ENCODE results near the gene SAA4. TPM values are rescaled to one million over a fixed set of nuclear protein-coding genes. Genes with fewer than 3 reads are reported as not detected.
"Not testable (repeated sequence)": the region's sequence is repeated elsewhere in the genome, so short reads cannot be mapped to it uniquely, and the experiment has no call there.

SAA4 gene
- polyA plus RNA-seq, 2 of the 4 experiments (the other 2 are of a cell fraction) = not detected

DNA sequence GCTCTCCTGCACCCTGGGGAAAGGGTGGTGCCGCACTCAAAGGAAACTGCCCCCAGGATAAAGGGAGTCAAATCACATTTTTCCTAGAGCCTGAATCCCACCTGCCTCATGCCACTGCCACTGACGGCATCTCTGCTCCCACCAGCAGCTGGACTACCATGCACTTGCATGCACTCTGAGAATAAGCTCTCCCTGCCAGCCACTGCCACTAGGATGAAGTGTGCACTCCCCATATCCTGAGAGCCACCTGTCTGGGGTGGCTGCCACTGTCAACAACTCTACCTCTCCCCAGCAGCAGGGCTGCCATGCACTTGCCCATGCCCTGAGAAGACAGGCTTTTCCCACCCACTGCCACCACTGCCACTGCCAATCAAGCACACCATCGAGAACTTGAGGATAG, 32.4 kb downstream of the SAA4 start:
- POLR2A ChIA-PET = no interaction called here
- H3K4me2 ChIP-seq = no peak overlapping the region
- H3K9me3 ChIP-seq = no peaks in the 10 kb centered on the region
- no peak overlapping the region for H3K4me3 ChIP-seq
- peak; percentile 21 to 31; a peak in 1 of 6 replicates for ATAC-seq
- no peak for FAIRE-seq
- DNase-seq (ENCODE audit: low read depth in 1 of 2, low spot score in 1 of 2) = no peak
- TF ChIP-seq BCL3 (IDR thresholded peaks at IDR 0.05) = no peak
- TF ChIP-seq RFX5 (IDR thresholded peaks at IDR 0.05) = no peak
- no peak for TF ChIP-seq MAFK (IDR thresholded peaks at IDR 0.05; ENCODE audit: partially characterized antibody)
- WGBS (ENCODE audit: missing lambda C conversion rate) = 66% methylated on average over 3 of the region's 3 CpGs
- CTCF ChIA-PET = interaction anchor here (0.6 to 2.0 kb wide), 15 partner anchors 8 to 473 kb away, joined by 3 to 8 read pairs (median 4); no protein-coding TSS in a partner anchor
- H3K27ac ChIP-seq = no peak overlapping the region
- no peaks in the 10 kb centered on the region for H3K4me1 ChIP-seq

GRCh38 chr11:18203723-18204122, 32.9 kb downstream of the SAA4 start:
- Histone ChIP-seq H3K4me1 (no peaks in the 10 kb centered on the region), H3K27ac (no peak overlapping the region), H3K4me3 (no peak overlapping the region), H3K4me2 (no peak overlapping the region; the same call in 2 of the 3 replicates), H3K9me3 (no peaks in the 10 kb centered on the region)
- ATAC-seq = peak; percentile 79 to 97
- TF ChIP-seq SMC3 (IDR thresholded peaks at IDR 0.05) (0 out of 3 replicates have a peak, but pooled peaks have one; percentile 23), RCOR1 (IDR thresholded peaks at IDR 0.05; ENCODE audit: low read depth, low read length) (no peak), EHMT2 (IDR thresholded peaks at IDR 0.05; ENCODE audit: low read depth) (no peak), RAD21 (conservative IDR thresholded peaks at IDR 0.05 in 1 of 2, IDR thresholded peaks at IDR 0.05 in 1 of 2) (peak; percentile 34 to 67; a peak in 2 of 5 replicates)
- TF ChIP-seq, protein P1, sequence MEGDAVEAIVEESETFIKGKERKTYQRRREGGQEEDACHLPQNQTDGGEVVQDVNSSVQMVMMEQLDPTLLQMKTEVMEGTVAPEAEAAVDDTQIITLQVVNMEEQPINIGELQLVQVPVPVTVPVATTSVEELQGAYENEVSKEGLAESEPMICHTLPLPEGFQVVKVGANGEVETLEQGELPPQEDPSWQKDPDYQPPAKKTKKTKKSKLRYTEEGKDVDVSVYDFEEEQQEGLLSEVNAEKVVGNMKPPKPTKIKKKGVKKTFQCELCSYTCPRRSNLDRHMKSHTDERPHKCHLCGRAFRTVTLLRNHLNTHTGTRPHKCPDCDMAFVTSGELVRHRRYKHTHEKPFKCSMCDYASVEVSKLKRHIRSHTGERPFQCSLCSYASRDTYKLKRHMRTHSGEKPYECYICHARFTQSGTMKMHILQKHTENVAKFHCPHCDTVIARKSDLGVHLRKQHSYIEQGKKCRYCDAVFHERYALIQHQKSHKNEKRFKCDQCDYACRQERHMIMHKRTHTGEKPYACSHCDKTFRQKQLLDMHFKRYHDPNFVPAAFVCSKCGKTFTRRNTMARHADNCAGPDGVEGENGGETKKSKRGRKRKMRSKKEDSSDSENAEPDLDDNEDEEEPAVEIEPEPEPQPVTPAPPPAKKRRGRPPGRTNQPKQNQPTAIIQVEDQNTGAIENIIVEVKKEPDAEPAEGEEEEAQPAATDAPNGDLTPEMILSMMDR (IDR thresholded peaks at IDR 0.05) = peak; percentile 37
- 39% methylated on average over 6 of the region's 6 CpGs for WGBS (ENCODE audit: missing lambda C conversion rate)
- ChIA-PET POLR2A (no interaction called here), CTCF (interaction anchor here (0.6 to 2.0 kb wide), 15 partner anchors 9 to 472 kb away, joined by 3 to 8 read pairs (median 4); no protein-coding TSS in a partner anchor)
- DNase-seq (ENCODE audit: low read depth in 1 of 2, low spot score in 1 of 2) = peak; percentile 28 to 65
- FAIRE-seq = no peak

DNA sequence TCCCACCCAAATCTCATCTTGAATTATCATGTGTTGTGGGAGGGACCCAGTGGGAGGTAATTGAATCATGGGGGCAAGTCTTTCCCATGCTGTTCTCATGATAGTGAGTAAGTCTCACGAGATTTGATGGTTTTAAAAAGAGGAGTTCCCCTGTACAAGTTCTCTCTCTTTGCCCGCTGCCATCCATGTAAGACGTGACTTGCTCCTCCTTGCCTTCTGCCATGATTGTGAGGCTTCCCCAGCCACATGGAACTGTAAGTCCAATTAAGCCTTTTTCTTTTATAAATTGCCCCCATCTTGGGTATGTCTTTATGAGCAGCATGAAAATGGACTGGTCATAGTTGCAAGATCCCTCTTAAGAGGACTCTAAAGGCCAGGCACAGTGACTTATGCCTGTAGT, 38.9 kb downstream of the SAA4 start:
- 46% methylated on average over 3 of the region's 3 CpGs for WGBS (ENCODE audit: missing lambda C conversion rate)
- H3K9me3 ChIP-seq; H3K4me2 ChIP-seq; FAIRE-seq; DNase-seq (ENCODE audit: low read depth in 1 of 2, low spot score in 1 of 2); ATAC-seq; H3K27ac ChIP-seq; POLR2A ChIA-PET; H3K4me1 ChIP-seq; H3K4me3 ChIP-seq: not testable (repeated sequence)
- CTCF ChIA-PET = interaction anchor here (0.7 kb wide), 1 partner anchor 806 kb away, joined by 3 read pairs; no protein-coding TSS in a partner anchor

DNA sequence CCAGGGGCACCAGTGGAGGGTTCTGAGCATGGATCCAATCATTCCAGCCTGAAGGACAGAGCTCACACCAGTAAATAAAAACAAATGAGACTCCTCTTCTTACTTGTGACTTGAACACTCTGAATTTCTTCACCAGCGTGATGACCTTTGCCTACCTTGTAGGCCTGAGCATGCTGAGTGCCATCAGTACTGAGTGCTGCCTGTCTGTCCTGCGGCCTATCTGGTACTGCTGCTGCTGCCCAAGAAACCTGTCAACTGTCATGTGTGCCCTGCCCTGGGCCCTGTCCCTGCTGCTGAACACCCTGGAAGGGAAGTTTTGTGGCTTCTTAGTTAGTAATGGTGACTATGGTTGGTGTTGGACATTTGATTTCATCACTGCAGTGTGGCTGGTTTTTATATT, 40.1 kb downstream of the SAA4 start:
- FAIRE-seq (no peak), DNase-seq (ENCODE audit: low read depth in 1 of 2, low spot score in 1 of 2) (no peak), ATAC-seq (no peak)
- no peak overlapping the region for H3K4me3 ChIP-seq
- POLR2A ChIA-PET = no interaction called here
- H3K4me1 ChIP-seq = no peaks in the 10 kb centered on the region
- H3K27ac ChIP-seq = no peak overlapping the region
- CTCF ChIA-PET = no interaction called here
- no peak overlapping the region for H3K4me2 ChIP-seq
- no peaks in the 10 kb centered on the region for H3K9me3 ChIP-seq
- 63% methylated on average over 2 of the region's 2 CpGs for WGBS (ENCODE audit: missing lambda C conversion rate)
- TF ChIP-seq BCL3 (IDR thresholded peaks at IDR 0.05) (no peak), BHLHE40 (IDR thresholded peaks at IDR 0.05; ENCODE audit: low read depth, low read length) (no peak), EP300 (IDR thresholded peaks at IDR 0.05) (no peak), MAFK (IDR thresholded peaks at IDR 0.05; ENCODE audit: partially characterized antibody) (no peak), KDM1A (IDR thresholded peaks at IDR 0.05; ENCODE audit: low read depth) (no peak), PHF8 (IDR thresholded peaks at IDR 0.05; ENCODE audit: borderline replicate concordance, low read depth) (no peak), MAX (IDR thresholded peaks at IDR 0.05) (no peak), NPAS2 (CRISPR knock-in tag; IDR thresholded peaks at IDR 0.05; ENCODE audit: borderline replicate concordance) (no peak), KDM5A (IDR thresholded peaks at IDR 0.05) (no peak)
- TF ChIP-seq, protein P2, sequence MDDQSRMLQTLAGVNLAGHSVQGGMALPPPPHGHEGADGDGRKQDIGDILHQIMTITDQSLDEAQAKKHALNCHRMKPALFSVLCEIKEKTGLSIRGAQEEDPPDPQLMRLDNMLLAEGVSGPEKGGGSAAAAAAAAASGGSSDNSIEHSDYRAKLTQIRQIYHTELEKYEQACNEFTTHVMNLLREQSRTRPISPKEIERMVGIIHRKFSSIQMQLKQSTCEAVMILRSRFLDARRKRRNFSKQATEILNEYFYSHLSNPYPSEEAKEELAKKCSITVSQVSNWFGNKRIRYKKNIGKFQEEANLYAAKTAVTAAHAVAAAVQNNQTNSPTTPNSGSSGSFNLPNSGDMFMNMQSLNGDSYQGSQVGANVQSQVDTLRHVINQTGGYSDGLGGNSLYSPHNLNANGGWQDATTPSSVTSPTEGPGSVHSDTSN (IDR thresholded peaks at IDR 0.05) = no peak
- TF ChIP-seq, protein P3, sequence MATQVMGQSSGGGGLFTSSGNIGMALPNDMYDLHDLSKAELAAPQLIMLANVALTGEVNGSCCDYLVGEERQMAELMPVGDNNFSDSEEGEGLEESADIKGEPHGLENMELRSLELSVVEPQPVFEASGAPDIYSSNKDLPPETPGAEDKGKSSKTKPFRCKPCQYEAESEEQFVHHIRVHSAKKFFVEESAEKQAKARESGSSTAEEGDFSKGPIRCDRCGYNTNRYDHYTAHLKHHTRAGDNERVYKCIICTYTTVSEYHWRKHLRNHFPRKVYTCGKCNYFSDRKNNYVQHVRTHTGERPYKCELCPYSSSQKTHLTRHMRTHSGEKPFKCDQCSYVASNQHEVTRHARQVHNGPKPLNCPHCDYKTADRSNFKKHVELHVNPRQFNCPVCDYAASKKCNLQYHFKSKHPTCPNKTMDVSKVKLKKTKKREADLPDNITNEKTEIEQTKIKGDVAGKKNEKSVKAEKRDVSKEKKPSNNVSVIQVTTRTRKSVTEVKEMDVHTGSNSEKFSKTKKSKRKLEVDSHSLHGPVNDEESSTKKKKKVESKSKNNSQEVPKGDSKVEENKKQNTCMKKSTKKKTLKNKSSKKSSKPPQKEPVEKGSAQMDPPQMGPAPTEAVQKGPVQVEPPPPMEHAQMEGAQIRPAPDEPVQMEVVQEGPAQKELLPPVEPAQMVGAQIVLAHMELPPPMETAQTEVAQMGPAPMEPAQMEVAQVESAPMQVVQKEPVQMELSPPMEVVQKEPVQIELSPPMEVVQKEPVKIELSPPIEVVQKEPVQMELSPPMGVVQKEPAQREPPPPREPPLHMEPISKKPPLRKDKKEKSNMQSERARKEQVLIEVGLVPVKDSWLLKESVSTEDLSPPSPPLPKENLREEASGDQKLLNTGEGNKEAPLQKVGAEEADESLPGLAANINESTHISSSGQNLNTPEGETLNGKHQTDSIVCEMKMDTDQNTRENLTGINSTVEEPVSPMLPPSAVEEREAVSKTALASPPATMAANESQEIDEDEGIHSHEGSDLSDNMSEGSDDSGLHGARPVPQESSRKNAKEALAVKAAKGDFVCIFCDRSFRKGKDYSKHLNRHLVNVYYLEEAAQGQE (IDR thresholded peaks at IDR 0.05) = no peak
- TF ChIP-seq, protein P4, sequence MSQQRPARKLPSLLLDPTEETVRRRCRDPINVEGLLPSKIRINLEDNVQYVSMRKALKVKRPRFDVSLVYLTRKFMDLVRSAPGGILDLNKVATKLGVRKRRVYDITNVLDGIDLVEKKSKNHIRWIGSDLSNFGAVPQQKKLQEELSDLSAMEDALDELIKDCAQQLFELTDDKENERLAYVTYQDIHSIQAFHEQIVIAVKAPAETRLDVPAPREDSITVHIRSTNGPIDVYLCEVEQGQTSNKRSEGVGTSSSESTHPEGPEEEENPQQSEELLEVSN (IDR thresholded peaks at IDR 0.05; ENCODE audit: borderline replicate concordance, low read depth) = no peak
